DMS 273 treated with DMSO at 0.1 percent for 48 hours (cell line): ENCODE data around the gene CBR1.
"Not testable (repeated sequence)": the region's sequence is repeated elsewhere in the genome, so short reads cannot be mapped to it uniquely, and the experiment has no call there.

Source experiments
- DNase-seq: peaks from one replicate; lab custom pipeline; 2025; lab: John Stamatoyannopoulos, UW

Gene CBR1

GRCh38 chr21:36079671-36080070 lies 9.8 kb downstream of the CBR1 start:
- no peak for DNase-seq

GRCh38 chr21:36080386-36080785 lies 10.6 kb downstream of the CBR1 start:
- DNase-seq: no peak

GRCh38 chr21:36082237-36082664 lies 12.4 kb downstream of the CBR1 start:
- no peak for DNase-seq

GRCh38 chr21:36087362-36088138 lies 17.7 kb downstream of the CBR1 start:
- no peak for DNase-seq

- DNase-seq: no peak
These were observed 20.1 kb downstream of the CBR1 start for GRCh38 chr21:36089946-36090345.

- no peak for DNase-seq
These were observed 22.9 kb downstream of the CBR1 start for GRCh38 chr21:36092681-36093080.

GRCh38 chr21:36093512-36093911 lies 23.7 kb downstream of the CBR1 start:
- DNase-seq: no peak

- DNase-seq: no peak
These were observed 26.8 kb downstream of the CBR1 start for GRCh38 chr21:36096398-36097290.

GRCh38 chr21:36097427-36098181 lies 27.8 kb downstream of the CBR1 start:
- DNase-seq: no peak

GRCh38 chr21:36098182-36098532 lies 28.3 kb downstream of the CBR1 start:
- DNase-seq: no peak

GRCh38 chr21:36099000-36099399 lies 29.2 kb downstream of the CBR1 start:
- DNase-seq: no peak

- DNase-seq: not testable (repeated sequence)
These were observed 29.9 kb downstream of the CBR1 start for GRCh38 chr21:36099695-36100211.

GRCh38 chr21:36100971-36101641 lies 31.3 kb downstream of the CBR1 start:
- no peak for DNase-seq

GRCh38 chr21:36103434-36103833 lies 33.6 kb downstream of the CBR1 start:
- no peak for DNase-seq

GRCh38 chr21:36104317-36105300 lies 34.8 kb downstream of the CBR1 start:
- DNase-seq: no peak

GRCh38 chr21:36105327-36105842 lies 35.6 kb downstream of the CBR1 start:
- DNase-seq: no peak

GRCh38 chr21:36109868-36110267 lies 40.0 kb downstream of the CBR1 start:
- no peak for DNase-seq

GRCh38 chr21:36111238-36111637 lies 41.4 kb downstream of the CBR1 start:
- no peak for DNase-seq

- no peak for DNase-seq
These were observed 44.0 kb downstream of the CBR1 start for GRCh38 chr21:36113647-36114428.
